Calu3 (cell line): ENCODE results near the gene ANKFY1. TPM values are rescaled to one million over a fixed set of nuclear protein-coding genes. Genes with fewer than 3 reads are reported as not detected.

Experiments
- BruUV-seq: library from RNA; stranded (reverse); fragments of 400-500 nt; replicated peaks from 2 replicates; lab custom pipeline; 2021; lab: Mats Ljungman, UMichigan
- CTCF ChIA-PET: fragments of 300-600 bp; sonication (Branson Sonifier 250); formaldehyde crosslinking; loops from one replicate; lab custom pipeline; 2022; ENCODE audit warnings: antibody characterized with exemption; lab: Charles Lee
- DNase-seq: peaks from one replicate; pipeline ENCODE4 v3.0.0; 2022
- H3K27ac Mint-ChIP-seq: one replicate; pipeline ENCODE4 v1.8.0; 2022; ENCODE audit warnings: mixed read lengths; ENCODE audit not compliant: unreplicated experiment
- H3K27me3 Mint-ChIP-seq: one replicate; pipeline ENCODE4 v1.8.0; 2022; ENCODE audit warnings: mixed read lengths; ENCODE audit not compliant: unreplicated experiment
- H3K36me3 Mint-ChIP-seq: one replicate; pipeline ENCODE4 v1.8.0; 2022; ENCODE audit warnings: mild to moderate bottlenecking, moderate library complexity, mixed read lengths; ENCODE audit not compliant: insufficient read depth, unreplicated experiment
- H3K4me1 Mint-ChIP-seq: one replicate; pipeline ENCODE4 v1.8.0; 2022; ENCODE audit warnings: mild to moderate bottlenecking, low read depth, mixed read lengths; ENCODE audit not compliant: unreplicated experiment
- H3K4me3 Mint-ChIP-seq: one replicate; pipeline ENCODE4 v1.8.0; 2022; ENCODE audit warnings: mild to moderate bottlenecking, low read depth, moderate library complexity, mixed read lengths; ENCODE audit not compliant: unreplicated experiment
- H3K9me3 Mint-ChIP-seq: one replicate; pipeline ENCODE4 v1.8.0; 2022; ENCODE audit warnings: low read depth, mixed read lengths; ENCODE audit not compliant: unreplicated experiment
- intact Hi-C: fragments of 100-400 bp; cut with micrococcal nuclease; formaldehyde crosslinking; loops from one replicate; pipeline ENCODE4 v1.10.0; 2022; ENCODE audit not compliant: unreplicated experiment
- total RNA-seq: library from RNA; stranded (reverse); gene quantifications from 2 replicates; pipeline ENCODE4 v1.2.3, GENCODE V29; 2022
- TF ChIP-seq, protein P1 (sequence below): fragments of 200-600 bp; IDR thresholded peaks from one replicate; pipeline ENCODE4 v1.8.0; 2022; ENCODE audit warnings: antibody characterized with exemption; ENCODE audit not compliant: unreplicated experiment

The ANKFY1 gene
- total RNA-seq, 1 experiment from 2014 or later, result 46.8 TPM

DNA sequence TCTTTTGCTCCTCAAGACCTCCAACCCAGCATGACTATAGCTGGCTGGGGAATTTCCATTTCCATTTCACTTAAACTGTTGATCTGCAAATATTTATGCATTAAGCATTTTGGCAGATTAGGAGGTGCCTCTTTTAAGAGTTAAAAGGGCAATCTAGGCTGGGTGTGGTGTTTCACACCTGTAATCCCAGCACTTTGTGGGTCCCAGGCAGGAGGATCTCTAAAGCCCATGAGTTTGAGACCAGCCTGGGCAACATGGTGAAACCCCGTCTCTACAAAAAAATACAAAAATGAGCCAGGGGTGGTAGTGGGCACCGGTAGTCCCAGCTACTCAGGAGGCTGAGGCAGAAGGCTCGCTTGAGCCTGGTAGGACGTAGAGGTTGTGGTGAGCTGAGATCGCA is 17.1 kb downstream of the ANKFY1 start:
- no peak for DNase-seq
- CTCF ChIA-PET, result no interaction called here
- TF ChIP-seq, protein P1, sequence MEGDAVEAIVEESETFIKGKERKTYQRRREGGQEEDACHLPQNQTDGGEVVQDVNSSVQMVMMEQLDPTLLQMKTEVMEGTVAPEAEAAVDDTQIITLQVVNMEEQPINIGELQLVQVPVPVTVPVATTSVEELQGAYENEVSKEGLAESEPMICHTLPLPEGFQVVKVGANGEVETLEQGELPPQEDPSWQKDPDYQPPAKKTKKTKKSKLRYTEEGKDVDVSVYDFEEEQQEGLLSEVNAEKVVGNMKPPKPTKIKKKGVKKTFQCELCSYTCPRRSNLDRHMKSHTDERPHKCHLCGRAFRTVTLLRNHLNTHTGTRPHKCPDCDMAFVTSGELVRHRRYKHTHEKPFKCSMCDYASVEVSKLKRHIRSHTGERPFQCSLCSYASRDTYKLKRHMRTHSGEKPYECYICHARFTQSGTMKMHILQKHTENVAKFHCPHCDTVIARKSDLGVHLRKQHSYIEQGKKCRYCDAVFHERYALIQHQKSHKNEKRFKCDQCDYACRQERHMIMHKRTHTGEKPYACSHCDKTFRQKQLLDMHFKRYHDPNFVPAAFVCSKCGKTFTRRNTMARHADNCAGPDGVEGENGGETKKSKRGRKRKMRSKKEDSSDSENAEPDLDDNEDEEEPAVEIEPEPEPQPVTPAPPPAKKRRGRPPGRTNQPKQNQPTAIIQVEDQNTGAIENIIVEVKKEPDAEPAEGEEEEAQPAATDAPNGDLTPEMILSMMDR, result no peak
- intact Hi-C loops, result no loop called here
- peaks cover 33% of the 10 kb centered on the region for H3K4me1 Mint-ChIP-seq
- BruUV-seq, result no TSS peak
- no peaks in the 10 kb centered on the region for H3K9me3 Mint-ChIP-seq
- H3K4me3 Mint-ChIP-seq, result no peak overlapping the region
- H3K36me3 Mint-ChIP-seq, result no peaks in the 10 kb centered on the region
- H3K27ac Mint-ChIP-seq, result no peak overlapping the region
- H3K27me3 Mint-ChIP-seq, result no peaks in the 10 kb centered on the region

DNA sequence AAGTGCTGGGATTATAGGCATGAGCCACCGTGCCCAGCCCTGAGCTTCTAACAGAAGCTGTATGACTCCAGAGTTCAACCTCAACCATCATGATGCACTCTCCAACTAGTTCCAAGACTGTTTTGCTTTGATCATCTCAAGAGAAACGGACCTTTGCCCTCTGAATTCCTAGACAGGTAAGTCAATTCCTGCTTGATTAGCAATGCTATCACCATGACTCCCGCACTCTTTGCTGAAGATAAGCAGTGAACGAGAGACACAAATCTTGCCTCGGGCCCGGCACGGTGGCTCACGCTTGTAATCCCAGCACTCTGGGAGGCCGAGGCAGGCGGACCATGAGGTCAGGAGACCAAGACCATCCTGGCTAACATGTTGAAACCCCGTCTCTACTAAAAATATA is 22.2 kb downstream of the ANKFY1 start:
- no peak for DNase-seq

DNA sequence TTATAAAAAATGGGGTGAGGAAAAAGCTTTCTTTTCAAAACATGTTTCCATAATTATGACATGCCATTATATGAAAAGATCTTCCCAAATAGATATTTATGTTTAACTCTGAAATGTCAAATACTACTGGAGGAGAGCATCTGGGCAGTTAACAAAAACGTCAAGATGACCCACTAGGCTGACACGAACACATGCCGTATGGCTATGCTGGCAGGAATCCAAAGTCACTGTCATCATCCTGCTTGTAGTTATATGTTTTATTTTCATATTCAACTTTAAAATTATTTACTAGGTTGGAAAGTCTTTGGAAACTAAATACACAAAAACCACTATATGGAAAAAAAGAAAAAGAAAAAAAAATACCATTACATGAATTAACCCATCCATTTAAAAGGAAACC is 27.3 kb downstream of the ANKFY1 start:
- Mint-ChIP-seq H3K4me3 (no peak overlapping the region), H3K36me3 (peaks cover 14% of the 10 kb centered on the region), H3K4me1 (no peaks in the 10 kb centered on the region), H3K9me3 (no peaks in the 10 kb centered on the region), H3K27me3 (no peaks in the 10 kb centered on the region), H3K27ac (no peak overlapping the region)
- BruUV-seq, result no TSS peak
- TF ChIP-seq, protein P1, result no peak
- DNase-seq, result no peak
- intact Hi-C loops, result no loop called here
- CTCF ChIA-PET, result no interaction called here

More for the DNA sequence above, 22.2 kb downstream of the ANKFY1 start:
- TF ChIP-seq, protein P1, result no peak
- Mint-ChIP-seq H3K27me3 (no peaks in the 10 kb centered on the region), H3K4me3 (no peak overlapping the region), H3K36me3 (peaks cover 10% of the 10 kb centered on the region), H3K9me3 (no peaks in the 10 kb centered on the region), H3K4me1 (peaks cover 1% of the 10 kb centered on the region), H3K27ac (no peak overlapping the region)
- CTCF ChIA-PET, result interaction anchor here (0.7 kb wide), 1 partner anchor 462 kb away, joined by 3 read pairs; no protein-coding TSS in a partner anchor
- intact Hi-C loops, result no loop called here
- BruUV-seq, result no TSS peak

DNA sequence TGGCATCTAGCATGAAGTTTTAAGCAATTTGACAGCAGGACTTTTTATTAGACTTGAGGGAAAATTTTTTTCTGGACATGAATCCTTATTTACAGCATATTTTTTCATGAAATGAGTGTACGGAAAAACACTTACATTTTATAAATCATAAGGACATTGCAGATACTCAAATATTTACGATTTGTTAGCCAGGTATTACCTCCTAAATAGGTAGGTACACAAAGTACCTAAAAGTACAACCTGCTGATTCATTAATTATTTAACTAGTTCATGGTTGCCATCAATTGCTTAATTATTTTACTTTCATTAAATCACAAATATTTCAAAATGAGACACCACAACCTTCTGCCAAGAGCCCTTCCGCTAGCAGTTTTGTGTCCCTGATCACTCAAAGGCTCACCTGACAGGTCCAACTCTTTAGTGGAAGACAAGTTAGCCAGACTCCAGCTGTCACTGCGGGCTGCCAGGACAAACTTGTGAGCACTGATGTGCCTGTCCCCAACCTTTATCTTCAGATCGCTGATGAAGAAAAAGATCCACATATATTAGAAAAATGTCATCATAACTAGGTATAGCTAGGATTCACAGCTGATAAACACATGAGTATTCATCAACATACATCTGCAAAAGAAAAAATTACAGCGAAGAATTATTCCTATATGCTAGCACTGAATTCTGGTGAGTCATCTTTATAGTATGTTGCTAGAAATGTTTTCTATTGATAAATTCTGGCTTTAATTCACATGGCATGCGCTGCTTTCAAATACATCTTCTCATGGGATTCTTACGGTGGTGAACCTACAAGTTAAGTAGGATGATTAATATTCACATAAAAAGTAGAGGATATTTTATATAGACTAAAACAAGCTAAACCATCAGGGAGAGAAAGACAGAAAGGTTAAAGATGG is 28.2 kb downstream of the ANKFY1 start:
- TF ChIP-seq, protein P1, result no peak
- Mint-ChIP-seq H3K4me1 (no peaks in the 10 kb centered on the region), H3K27ac (no peak overlapping the region), H3K36me3 (peaks cover 10% of the 10 kb centered on the region), H3K9me3 (no peaks in the 10 kb centered on the region), H3K27me3 (no peaks in the 10 kb centered on the region), H3K4me3 (no peak overlapping the region)
- no peak for DNase-seq
- CTCF ChIA-PET, result no interaction called here
- intact Hi-C loops, result no loop called here
- no TSS peak for BruUV-seq
